H1 (cell line): ENCODE data around the gene ZNF74.

ENCODE experiments used
- CTCF ChIP-seq, 3 experiments: IDR thresholded peaks; 1 replicate in 2 of 3; 2 replicates in 1 of 3; pipeline versions ENCODE4 v1.5.1 to v1.6.1; 2011; ENCODE audit warnings: low read length in 3 of 3, mild to moderate bottlenecking in 3 of 3, inconsistent platforms in 2 of 3, low read depth in 1 of 3, moderate library complexity in 1 of 3; ENCODE audit not compliant: insufficient read depth in 1 of 3; ENCODE audit errors: control extremely low read depth in 1 of 3
- RXRA ChIP-seq: IDR thresholded peaks from 2 replicates; pipeline ENCODE4 v1.6.1; 2011; ENCODE audit warnings: low read depth, mild to moderate bottlenecking, low read length, moderate library complexity; ENCODE audit not compliant: insufficient read depth
- SP2 ChIP-seq: IDR thresholded peaks from 2 replicates; pipeline ENCODE4 v1.6.1; 2012; ENCODE audit warnings: mild to moderate bottlenecking, low read length, inconsistent platforms
- SUZ12 ChIP-seq: fragments of 200-600 bp; sonication (generic); IDR thresholded peaks from 2 replicates; pipeline ENCODE4 v1.6.1; 2012; ENCODE audit warnings: mild to moderate bottlenecking, inconsistent platforms, low read length, moderate library complexity, mixed read lengths

DNA sequence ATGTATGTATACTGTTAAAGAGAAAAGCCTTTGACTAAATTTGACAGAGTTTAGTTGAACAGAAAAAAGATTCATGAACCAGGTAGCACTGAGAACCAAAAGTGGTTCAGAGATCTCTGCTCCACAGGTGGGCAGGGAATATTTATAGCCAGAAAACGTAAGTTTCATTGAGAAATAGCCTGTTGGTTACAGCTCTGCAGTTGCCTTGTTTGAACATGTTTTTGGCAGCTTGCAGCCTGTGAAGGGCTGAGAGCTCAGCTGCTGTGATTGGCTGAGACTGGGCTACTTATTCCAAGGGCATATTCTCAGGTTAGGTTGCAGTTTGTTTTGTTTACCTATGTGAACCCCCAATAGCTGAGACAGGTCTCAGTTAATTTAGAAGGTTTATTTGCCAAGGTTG is 13.5 kb upstream of the ZNF74 start:
- TF ChIP-seq CTCF (IDR thresholded peaks at IDR 0.05; ENCODE audit: control extremely low read depth in 1 of 3, insufficient read depth in 1 of 3, low read depth in 1 of 3, low read length in 3 of 3) = no peak
- TF ChIP-seq RXRA = no peak
- no peak for TF ChIP-seq SP2
- TF ChIP-seq SUZ12 = no peak
